Endodermal cell (in vitro differentiated cells): ENCODE measurements around the gene LIN37. TPM values are rescaled to one million over a fixed set of nuclear protein-coding genes. Genes with fewer than 3 reads are reported as not detected.
A peak's percentile ranks its signal among the peaks of the same experiment; 100 is the strongest.

ENCODE experiments used
- DNase-seq: peaks from one replicate; pipeline ENCODE4 v3.0.0-alpha.2; 2017
- H3K27ac ChIP-seq: 2 replicates; pipeline ENCODE4 v1.5.1; 2013; ENCODE audit warnings: mild to moderate bottlenecking, low read depth, low read length, moderate library complexity
- H3K27me3 ChIP-seq: 2 replicates; pipeline ENCODE4 v1.6.1; 2013; ENCODE audit warnings: mild to moderate bottlenecking, low read length, moderate library complexity; ENCODE audit not compliant: insufficient read depth, control insufficient read depth, poor library complexity, severe bottlenecking
- H3K36me3 ChIP-seq: 2 replicates; pipeline ENCODE4 v1.7.0; 2013; ENCODE audit warnings: mild to moderate bottlenecking, low read length, moderate library complexity; ENCODE audit not compliant: control insufficient read depth, insufficient read depth
- H3K4me1 ChIP-seq: one replicate; pipeline ENCODE4 v1.7.0; 2013; ENCODE audit warnings: low read length; ENCODE audit not compliant: control insufficient read depth, insufficient read depth
- H3K4me3 ChIP-seq: 2 replicates; pipeline ENCODE4 v1.5.1; 2013; ENCODE audit warnings: mild to moderate bottlenecking, low read length, moderate library complexity
- H3K9ac ChIP-seq: 2 replicates; pipeline ENCODE4 v1.6.1; 2013; ENCODE audit warnings: mild to moderate bottlenecking, low read length, moderate library complexity; ENCODE audit not compliant: poor library complexity, severe bottlenecking; ENCODE audit errors: extremely low read depth
- H3K9me3 ChIP-seq: 2 replicates; pipeline ENCODE4 v1.6.1; 2013; ENCODE audit warnings: mild to moderate bottlenecking, low read length, moderate library complexity; ENCODE audit not compliant: control insufficient read depth
- H3K27ac Mint-ChIP-seq: 2 replicates; pipeline ENCODE4 v1.8.0; 2020; ENCODE audit warnings: mixed read lengths
- H3K27me3 Mint-ChIP-seq: 2 replicates; pipeline ENCODE4 v1.8.0; 2021; ENCODE audit warnings: mild to moderate bottlenecking, mixed read lengths; ENCODE audit not compliant: insufficient read depth
- H3K36me3 Mint-ChIP-seq: 2 replicates; pipeline ENCODE4 v1.8.0; 2020; ENCODE audit warnings: low read depth, mixed read lengths
- H3K4me1 Mint-ChIP-seq: 2 replicates; pipeline ENCODE4 v1.8.0; 2020; ENCODE audit warnings: mixed read lengths
- H3K4me3 Mint-ChIP-seq: 2 replicates; pipeline ENCODE4 v1.8.0; 2020; ENCODE audit warnings: mild to moderate bottlenecking, moderate library complexity, mixed read lengths
- H3K9me3 Mint-ChIP-seq: 2 replicates; pipeline ENCODE4 v1.8.0; 2020; ENCODE audit warnings: mild to moderate bottlenecking, mixed read lengths
- CTCF ChIP-seq: fragments of 200-600 bp; sonication (generic); conservative IDR thresholded peaks from 2 replicates; pipeline ENCODE4 v1.5.0; 2021; ENCODE audit warnings: antibody characterized with exemption, mild to moderate bottlenecking
- WGBS, 2 experiments: methylation state at CpG; one replicate each; pipeline versions ENCODE4 v1.1.5 to v1.1.7; 2013; ENCODE audit warnings: missing lambda C conversion rate in 2 of 2, mixed read lengths in 1 of 2; ENCODE audit not compliant: insufficient coverage in 1 of 2, insufficient read length in 1 of 2; 5-methylcytosine and 5-hydroxymethylcytosine counted together
- total RNA-seq, 2 donors: library from RNA; stranded (reverse); fragmentation: NEBNext Ultra II Directional in 1 of 2; extraction: Animal tissue kit (Norgen Biotek cat#: 25700) in 1 of 2; gene quantifications; 2 replicates in 1 of 2; 3 replicates in 1 of 2; pipeline ENCODE4 v1.2.1, GENCODE V29; 2021

The LIN37 gene
- total RNA-seq, 2 donors from 2014 or later = 6.6 to 7.6 TPM

- H3K27ac Mint-ChIP-seq = no peak overlapping the region
- Histone ChIP-seq H3K27ac (no peak overlapping the region), H3K27me3 (peaks cover 11% of the 10 kb centered on the region), H3K4me1 (peaks cover 3% of the 10 kb centered on the region), H3K36me3 (no peaks in the 10 kb centered on the region), H3K9ac (no peak overlapping the region), H3K9me3 (no peaks in the 10 kb centered on the region), H3K4me3 (no peak overlapping the region)
- DNase-seq = no peak
- TF ChIP-seq CTCF = no peak
- H3K4me3 Mint-ChIP-seq = no peak overlapping the region
- H3K4me1 Mint-ChIP-seq = peaks cover 19% of the 10 kb centered on the region
- no peaks in the 10 kb centered on the region for H3K9me3 Mint-ChIP-seq
- peaks cover 29% of the 10 kb centered on the region for H3K27me3 Mint-ChIP-seq
- H3K36me3 Mint-ChIP-seq = no peaks in the 10 kb centered on the region
- WGBS, 2 experiments = 97 to 100% methylated on average over 4 to 20 of the region's 20 CpGs
Observed at GRCh38 chr19:35780717-35781116, 32.3 kb downstream of the LIN37 start.

GRCh38 chr19:35781650-35782049, 33.3 kb downstream of the LIN37 start:
- peaks cover 4% of the 10 kb centered on the region for H3K27me3 ChIP-seq
- H3K36me3 ChIP-seq = no peaks in the 10 kb centered on the region
- Mint-ChIP-seq H3K9me3 (no peaks in the 10 kb centered on the region), H3K27me3 (peaks cover 21% of the 10 kb centered on the region), H3K27ac (no peak overlapping the region), H3K4me3 (no peak overlapping the region), H3K4me1 (peaks cover 18% of the 10 kb centered on the region), H3K36me3 (no peaks in the 10 kb centered on the region)
- DNase-seq = peak; percentile 77
- no peak overlapping the region for H3K4me3 ChIP-seq
- no peak for TF ChIP-seq CTCF
- H3K9me3 ChIP-seq = no peaks in the 10 kb centered on the region
- H3K4me1 ChIP-seq = no peaks in the 10 kb centered on the region
- H3K27ac ChIP-seq = no peak overlapping the region
- H3K9ac ChIP-seq = no peak overlapping the region
- 57 to 60% methylated on average over 2 to 9 of the region's 9 CpGs for WGBS, 2 experiments

GRCh38 chr19:35782589-35782988, 34.2 kb downstream of the LIN37 start:
- H3K36me3 ChIP-seq = no peaks in the 10 kb centered on the region
- H3K27me3 ChIP-seq = no peaks in the 10 kb centered on the region
- Mint-ChIP-seq H3K9me3 (no peaks in the 10 kb centered on the region), H3K27ac (no peak overlapping the region), H3K4me3 (no peak overlapping the region), H3K4me1 (peaks cover 9% of the 10 kb centered on the region), H3K36me3 (no peaks in the 10 kb centered on the region), H3K27me3 (peaks cover 11% of the 10 kb centered on the region)
- no peak for DNase-seq
- H3K9ac ChIP-seq = no peak overlapping the region
- no peak for TF ChIP-seq CTCF
- no peak overlapping the region for H3K4me3 ChIP-seq
- no peak overlapping the region for H3K27ac ChIP-seq
- no peaks in the 10 kb centered on the region for H3K9me3 ChIP-seq
- no peaks in the 10 kb centered on the region for H3K4me1 ChIP-seq
- 90 to 95% methylated on average over 7 to 12 of the region's 12 CpGs for WGBS, 2 experiments
